CD14-positive monocyte (primary cell): ENCODE data around the gene PSD4. TPM values are rescaled to one million over a fixed set of nuclear protein-coding genes. Genes with fewer than 3 reads are reported as not detected.

ENCODE experiments used
- DNase-seq, 3 donors: peaks; one replicate each; pipeline ENCODE4 v3.0.0-alpha.2; 2011 to 2022
- H2AFZ ChIP-seq: 2 replicates; pipeline ENCODE4 v1.6.0; 2012; ENCODE audit warnings: mild to moderate bottlenecking, low read depth, low read length, inconsistent platforms; ENCODE audit not compliant: insufficient read depth, poor library complexity, severe bottlenecking
- H3K27ac ChIP-seq, 2 donors: 1 replicate in 1 of 2; 2 replicates in 1 of 2; pipeline ENCODE4 v1.5.1; 2012 to 2013; ENCODE audit warnings: low read length in 2 of 2, control low read depth in 1 of 2, inconsistent platforms in 1 of 2, low read depth in 1 of 2, mild to moderate bottlenecking in 1 of 2
- H3K27me3 ChIP-seq, 2 donors: one replicate each; pipeline versions ENCODE4 v1.6.0 to v1.6.1; 2011 to 2013; ENCODE audit warnings: low read length in 2 of 2; ENCODE audit not compliant: control insufficient read depth in 2 of 2, insufficient read depth in 2 of 2
- H3K36me3 ChIP-seq, 2 donors: replicated peaks in 1 of 2; 1 replicate in 1 of 2; 2 replicates in 1 of 2; pipeline versions ENCODE4 v1.5.1 to v1.6.1; 2012 to 2013; ENCODE audit warnings: low read length in 2 of 2, control low read depth in 1 of 2, inconsistent platforms in 1 of 2, mild to moderate bottlenecking in 1 of 2; ENCODE audit not compliant: insufficient read depth in 2 of 2, control insufficient read depth in 1 of 2
- H3K4me1 ChIP-seq, 2 donors: 1 replicate in 1 of 2; 2 replicates in 1 of 2; pipeline versions ENCODE4 v1.5.1 to v1.6.1; 2012 to 2013; ENCODE audit warnings: low read length in 2 of 2, control low read depth in 1 of 2, inconsistent platforms in 1 of 2, mild to moderate bottlenecking in 1 of 2, moderate library complexity in 1 of 2; ENCODE audit not compliant: insufficient read depth in 2 of 2, control insufficient read depth in 1 of 2
- H3K4me2 ChIP-seq: replicated peaks from 2 replicates; pipeline ENCODE3; 2012; ENCODE audit warnings: low read length, moderate library complexity, mild to moderate bottlenecking; ENCODE audit not compliant: poor library complexity, severe bottlenecking; ENCODE audit errors: extremely low read depth
- H3K4me3 ChIP-seq, 3 experiments: fragments of 200-600 bp in 1 of 3; sonication (generic) in 1 of 3; replicated peaks in 1 of 3; 1 replicate in 2 of 3; 2 replicates in 1 of 3; pipeline ENCODE4 v1.5.1; 2011 to 2013; ENCODE audit warnings: low read length in 3 of 3, mild to moderate bottlenecking in 3 of 3, control low read depth in 2 of 3, low read depth in 2 of 3, inconsistent platforms in 1 of 3, moderate library complexity in 1 of 3
- H3K79me2 ChIP-seq: 2 replicates; pipeline ENCODE4 v1.6.0; 2012; ENCODE audit warnings: mild to moderate bottlenecking, control low read depth, inconsistent platforms, low read length, moderate library complexity; ENCODE audit not compliant: insufficient read depth
- H3K9ac ChIP-seq: 2 replicates; pipeline ENCODE4 v1.6.0; 2017; ENCODE audit warnings: low read length, mild to moderate bottlenecking; ENCODE audit not compliant: insufficient read depth, poor library complexity, severe bottlenecking
- H3K9me3 ChIP-seq, 2 donors: replicated peaks in 1 of 2; 1 replicate in 1 of 2; 2 replicates in 1 of 2; pipeline versions ENCODE4 v1.5.1 to v1.6.1; 2012 to 2013; ENCODE audit warnings: low read length in 2 of 2, control low read depth in 1 of 2; ENCODE audit not compliant: control insufficient read depth in 1 of 2, insufficient read depth in 1 of 2
- H4K20me1 ChIP-seq: 2 replicates; pipeline ENCODE4 v1.6.0; 2012; ENCODE audit warnings: mild to moderate bottlenecking, low read length, control low read depth, moderate library complexity; ENCODE audit not compliant: insufficient read depth
- H3K27ac Mint-ChIP-seq, 7 donors: one replicate each; pipeline ENCODE4 v1.8.0; 2020; ENCODE audit warnings: mild to moderate bottlenecking in 7 of 7, mixed read lengths in 7 of 7, moderate library complexity in 6 of 7, inconsistent platforms in 2 of 7
- H3K27me3 Mint-ChIP-seq, 3 donors: one replicate each; pipeline ENCODE4 v1.8.0; 2021 to 2022; ENCODE audit warnings: low read depth in 3 of 3, mild to moderate bottlenecking in 3 of 3, mixed read lengths in 3 of 3, moderate library complexity in 3 of 3, inconsistent platforms in 1 of 3
- H3K36me3 Mint-ChIP-seq, 2 donors: one replicate each; pipeline ENCODE4 v1.8.0; 2020; ENCODE audit warnings: mixed read lengths in 2 of 2, inconsistent platforms in 1 of 2, mild to moderate bottlenecking in 1 of 2
- H3K4me1 Mint-ChIP-seq: one replicate; pipeline ENCODE4 v1.8.0; 2020; ENCODE audit warnings: mild to moderate bottlenecking, mixed read lengths
- H3K4me3 Mint-ChIP-seq, 2 donors: one replicate each; pipeline ENCODE4 v1.8.0; 2020; ENCODE audit warnings: mild to moderate bottlenecking in 2 of 2, mixed read lengths in 2 of 2, moderate library complexity in 1 of 2
- H3K9me3 Mint-ChIP-seq, 7 donors: one replicate each; pipeline ENCODE4 v1.8.0; 2020 to 2022; ENCODE audit warnings: mixed read lengths in 7 of 7, mild to moderate bottlenecking in 6 of 7, moderate library complexity in 6 of 7, inconsistent platforms in 2 of 7
- WGBS: methylation state at CpG from one replicate; pipeline ENCODE4 v1.1.5; 2013; ENCODE audit warnings: missing lambda C conversion rate; ENCODE audit not compliant: insufficient coverage; 5-methylcytosine and 5-hydroxymethylcytosine counted together
- intact Hi-C, 2 donors: fragments of 100-400 bp; cut with micrococcal nuclease; formaldehyde crosslinking; loops; one replicate each; pipeline versions ENCODE4 v1.15.0 to v1.15.1; 2023
- polyA plus RNA-seq, 3 donors: library from polyadenylated mRNA; depleted of rRNA in 1 of 3; unstranded in 2 of 3; stranded (reverse) in 1 of 3; fragments of 300-500 nt in 2 of 3; fragments of >200 nt in 1 of 3; fragmentation: Illumina TruSeq in 2 of 3; gene quantifications; 1 replicate in 2 of 3; 2 replicates in 1 of 3; pipeline ENCODE4 v1.2.3, GENCODE V29; 2012 to 2021
- TF ChIP-seq, protein P1 (sequence below): fragments of 200-600 bp; IDR thresholded peaks from one replicate; pipeline ENCODE4 v1.8.0; 2022; ENCODE audit warnings: antibody characterized with exemption, mild to moderate bottlenecking

Gene PSD4
- polyA plus RNA-seq, 3 donors = 11.0 to 47.0 (median 18.2) TPM

DNA sequence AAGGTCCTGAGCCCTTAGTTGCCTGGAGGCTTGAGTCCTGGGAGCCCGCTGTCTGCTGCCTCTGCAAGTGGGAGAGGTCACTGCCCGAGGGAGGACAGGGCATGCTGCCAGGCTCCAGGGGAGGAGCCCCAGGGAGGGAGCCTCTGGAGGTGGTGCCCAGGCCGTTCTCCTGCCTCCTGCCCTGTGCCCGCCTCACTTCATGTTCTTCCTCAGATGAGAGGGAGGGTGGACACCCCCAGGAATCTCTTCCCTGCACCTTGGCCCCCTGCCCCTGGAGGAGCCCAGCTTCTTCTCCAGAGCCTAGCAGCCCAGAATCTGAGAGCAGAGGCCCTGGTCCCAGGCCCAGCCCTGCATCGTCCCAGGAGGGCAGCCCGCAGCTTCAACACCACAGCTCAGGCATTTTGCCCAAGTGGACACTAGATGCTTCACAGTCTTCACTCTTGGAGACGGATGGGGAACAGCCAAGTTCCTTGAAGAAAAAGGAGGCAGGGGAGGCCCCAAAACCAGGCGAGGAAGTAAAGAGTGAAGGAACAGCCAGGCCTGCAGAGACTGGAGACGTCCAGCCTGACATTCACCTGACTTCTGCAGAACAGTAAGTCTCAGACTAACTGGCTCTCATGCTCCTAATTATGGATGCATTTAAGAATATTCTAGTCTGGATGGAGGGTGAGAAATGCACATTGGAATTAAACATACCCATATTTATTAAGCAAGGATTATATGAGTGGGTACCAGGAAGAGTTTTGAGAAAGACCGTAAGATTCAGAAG, 12.1 kb downstream of the PSD4 start:
- peaks cover 60 to 69% of the 10 kb centered on the region in 2 donors for H3K36me3 Mint-ChIP-seq

DNA sequence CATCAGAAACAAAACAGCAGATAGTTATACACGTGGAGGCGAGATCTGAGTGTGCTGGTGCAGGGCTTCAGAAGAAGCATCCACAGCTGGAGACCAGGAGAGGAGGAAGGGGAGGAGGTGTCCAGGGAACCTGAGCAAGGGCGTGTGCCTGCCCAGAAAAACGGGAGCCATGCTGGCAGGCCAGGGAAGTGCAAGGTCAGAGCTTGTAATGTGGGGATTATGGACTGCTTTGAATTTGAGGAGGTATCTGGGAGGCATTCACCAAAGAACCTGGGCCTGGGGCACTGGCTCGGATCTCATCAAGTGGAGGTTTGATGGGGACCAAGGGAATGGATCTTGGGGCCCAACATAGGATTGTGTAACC, 12.6 kb downstream of the PSD4 start:
- Histone ChIP-seq H3K4me1 (peaks cover 73 to 83% of the 10 kb centered on the region in 2 donors), H3K4me3 (no peak overlapping the region), H3K9me3 (no peaks in the 10 kb centered on the region), H3K9ac (no peak overlapping the region), H3K79me2 (peaks cover 90% of the 10 kb centered on the region), H3K27me3 (no peaks in the 10 kb centered on the region), H3K36me3 (peaks cover 42 to 66% of the 10 kb centered on the region in 2 donors), H3K4me2 (no peak overlapping the region), H2AFZ (no peak overlapping the region), H4K20me1 (peaks cover 80% of the 10 kb centered on the region), H3K27ac (peak overlapping the region; percentile 86 to 90)
- H3K27me3 Mint-ChIP-seq = no peaks in the 10 kb centered on the region
- intact Hi-C loops = loop anchor here in 1 of 2 donors (5.0 kb wide), 1 partner anchor 44 kb away; no protein-coding TSS in a partner anchor
- peaks cover 63 to 75% of the 10 kb centered on the region in 2 donors for H3K36me3 Mint-ChIP-seq
- H3K4me3 Mint-ChIP-seq = no peak overlapping the region
- DNase-seq = no peak
- peaks cover 0 to 1% (median 0%) of the 10 kb centered on the region in 7 donors for H3K9me3 Mint-ChIP-seq
- peaks cover 82% of the 10 kb centered on the region for H3K4me1 Mint-ChIP-seq
- H3K27ac Mint-ChIP-seq = peak overlapping the region; percentile 89 to 98 (median 96)
- TF ChIP-seq, protein P1, sequence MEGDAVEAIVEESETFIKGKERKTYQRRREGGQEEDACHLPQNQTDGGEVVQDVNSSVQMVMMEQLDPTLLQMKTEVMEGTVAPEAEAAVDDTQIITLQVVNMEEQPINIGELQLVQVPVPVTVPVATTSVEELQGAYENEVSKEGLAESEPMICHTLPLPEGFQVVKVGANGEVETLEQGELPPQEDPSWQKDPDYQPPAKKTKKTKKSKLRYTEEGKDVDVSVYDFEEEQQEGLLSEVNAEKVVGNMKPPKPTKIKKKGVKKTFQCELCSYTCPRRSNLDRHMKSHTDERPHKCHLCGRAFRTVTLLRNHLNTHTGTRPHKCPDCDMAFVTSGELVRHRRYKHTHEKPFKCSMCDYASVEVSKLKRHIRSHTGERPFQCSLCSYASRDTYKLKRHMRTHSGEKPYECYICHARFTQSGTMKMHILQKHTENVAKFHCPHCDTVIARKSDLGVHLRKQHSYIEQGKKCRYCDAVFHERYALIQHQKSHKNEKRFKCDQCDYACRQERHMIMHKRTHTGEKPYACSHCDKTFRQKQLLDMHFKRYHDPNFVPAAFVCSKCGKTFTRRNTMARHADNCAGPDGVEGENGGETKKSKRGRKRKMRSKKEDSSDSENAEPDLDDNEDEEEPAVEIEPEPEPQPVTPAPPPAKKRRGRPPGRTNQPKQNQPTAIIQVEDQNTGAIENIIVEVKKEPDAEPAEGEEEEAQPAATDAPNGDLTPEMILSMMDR = no peak
- whole genome bisulfite sequencing = 98% methylated on average over 3 of the region's 5 CpGs

More for the DNA sequence above, 12.1 kb downstream of the PSD4 start:
- peak overlapping the region; percentile 10 to 98 (median 95) for H3K27ac Mint-ChIP-seq
- H3K79me2 ChIP-seq = peaks cover 90% of the 10 kb centered on the region
- H2AFZ ChIP-seq = no peak overlapping the region
- H3K4me2 ChIP-seq = no peak overlapping the region
- TF ChIP-seq, protein P1 = no peak
- peaks cover 0 to 1% (median 0%) of the 10 kb centered on the region in 7 donors for H3K9me3 Mint-ChIP-seq
- H3K27me3 ChIP-seq = no peaks in the 10 kb centered on the region
- peaks cover 0 to 1% (median 0%) of the 10 kb centered on the region in 3 donors for H3K27me3 Mint-ChIP-seq
- no peak overlapping the region for H3K4me3 ChIP-seq
- intact Hi-C loops = loop anchor here in 1 of 2 donors (5.0 kb wide), 1 partner anchor 44 kb away; no protein-coding TSS in a partner anchor
- H3K27ac ChIP-seq = peak overlapping the region; percentile 86 to 90
- H3K4me1 Mint-ChIP-seq = peaks cover 82% of the 10 kb centered on the region
- WGBS = 73% methylated on average over 7 of the region's 10 CpGs
- no peak overlapping the region for H3K9ac ChIP-seq
- H4K20me1 ChIP-seq = peaks cover 80% of the 10 kb centered on the region
- H3K9me3 ChIP-seq = no peaks in the 10 kb centered on the region
- peaks cover 42 to 61% of the 10 kb centered on the region in 2 donors for H3K36me3 ChIP-seq
- peaks cover 74 to 84% of the 10 kb centered on the region in 2 donors for H3K4me1 ChIP-seq
- DNase-seq = no peak
- H3K4me3 Mint-ChIP-seq = no peak overlapping the region
